ENCODE measurements around the gene CNOT9.

- TF ChIP-seq CTCF (IDR thresholded peaks at IDR 0.05 in 2 of 3, conservative IDR thresholded peaks at IDR 0.05 in 1 of 3; ENCODE audit: control insufficient read depth in 2 of 3, extremely low read depth in 1 of 3, insufficient read depth in 1 of 3, low read depth in 3 of 3, low read length in 3 of 3) (no peak), NFXL1 (IDR thresholded peaks at IDR 0.05; ENCODE audit: borderline replicate concordance) (no peak), POLR2A (IDR thresholded peaks at IDR 0.05; ENCODE audit: low read depth, low read length) (no peak), ATF7 (IDR thresholded peaks at IDR 0.05; ENCODE audit: low read depth) (no peak), ASH2L (IDR thresholded peaks at IDR 0.05; ENCODE audit: borderline replicate concordance, low read depth) (no peak), SUZ12 (IDR thresholded peaks at IDR 0.05; ENCODE audit: unreplicated experiment) (no peak), E2F8 (IDR thresholded peaks at IDR 0.05; ENCODE audit: low read depth, partially characterized antibody) (no peak), ZZZ3 (IDR thresholded peaks at IDR 0.05; ENCODE audit: control insufficient read depth, insufficient read length, low read depth) (no peak), ATF3 (IDR thresholded peaks at IDR 0.05; ENCODE audit: borderline replicate concordance, extremely low read depth, low read depth, low read length) (no peak)
Observed at GRCh38 chr2:218529990-218530389, 38.6 kb upstream of the CNOT9 start.

Data from GM12878 (cell line).